ENCODE results near the gene GPC5.
A peak's percentile ranks its signal among the peaks of the same experiment; 100 is the strongest.

DNA sequence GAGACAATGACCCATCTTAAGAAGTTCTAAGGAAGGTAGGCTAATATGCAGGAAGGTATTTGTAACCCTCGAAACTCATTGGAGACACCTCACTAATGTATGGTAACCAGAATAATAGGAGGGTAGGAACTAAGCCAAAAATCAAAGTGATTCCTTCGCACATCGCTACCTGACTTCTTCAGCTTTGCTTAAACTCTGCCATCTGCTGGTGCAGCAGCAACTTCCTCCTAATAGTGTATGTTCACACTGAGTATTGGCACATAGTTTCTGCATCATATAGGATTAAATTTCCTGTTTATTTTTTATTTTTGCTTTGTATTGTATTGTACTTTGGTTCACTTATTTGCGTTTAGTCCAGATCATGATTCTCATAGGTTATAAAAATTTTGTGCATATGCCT lies 676.2 kb downstream of the GPC5 start:
- TF ChIP-seq, protein P1, sequence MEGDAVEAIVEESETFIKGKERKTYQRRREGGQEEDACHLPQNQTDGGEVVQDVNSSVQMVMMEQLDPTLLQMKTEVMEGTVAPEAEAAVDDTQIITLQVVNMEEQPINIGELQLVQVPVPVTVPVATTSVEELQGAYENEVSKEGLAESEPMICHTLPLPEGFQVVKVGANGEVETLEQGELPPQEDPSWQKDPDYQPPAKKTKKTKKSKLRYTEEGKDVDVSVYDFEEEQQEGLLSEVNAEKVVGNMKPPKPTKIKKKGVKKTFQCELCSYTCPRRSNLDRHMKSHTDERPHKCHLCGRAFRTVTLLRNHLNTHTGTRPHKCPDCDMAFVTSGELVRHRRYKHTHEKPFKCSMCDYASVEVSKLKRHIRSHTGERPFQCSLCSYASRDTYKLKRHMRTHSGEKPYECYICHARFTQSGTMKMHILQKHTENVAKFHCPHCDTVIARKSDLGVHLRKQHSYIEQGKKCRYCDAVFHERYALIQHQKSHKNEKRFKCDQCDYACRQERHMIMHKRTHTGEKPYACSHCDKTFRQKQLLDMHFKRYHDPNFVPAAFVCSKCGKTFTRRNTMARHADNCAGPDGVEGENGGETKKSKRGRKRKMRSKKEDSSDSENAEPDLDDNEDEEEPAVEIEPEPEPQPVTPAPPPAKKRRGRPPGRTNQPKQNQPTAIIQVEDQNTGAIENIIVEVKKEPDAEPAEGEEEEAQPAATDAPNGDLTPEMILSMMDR (conservative IDR thresholded peaks at IDR 0.05; ENCODE audit: low read depth, low read length): peak; percentile 64
- TF ChIP-seq EZH2 (IDR thresholded peaks at IDR 0.05; ENCODE audit: borderline replicate concordance, low read depth, low read length, poor library complexity, severe bottlenecking): no peak

All from A673 (cell line).